Neural cell (in vitro differentiated cells): ENCODE results near the gene SLC15A5. TPM values are rescaled to one million over a fixed set of nuclear protein-coding genes. Genes with fewer than 3 reads are reported as not detected.

Source experiments
- H2AFZ ChIP-seq: fragments of 200-600, 300-800 bp; sonication (generic), shearing (Covaris generic); 2 replicates; pipeline ENCODE4 v1.6.0; 2014; ENCODE audit warnings: low read depth, mild to moderate bottlenecking, antibody characterized with exemption, low read length, moderate library complexity
- H3F3A ChIP-seq: fragments of 200-600 bp; shearing (Covaris generic); 2 replicates; pipeline ENCODE4 v1.6.1; 2016; ENCODE audit warnings: mild to moderate bottlenecking, moderate library complexity, mixed read lengths, antibody characterized with exemption, low read length; ENCODE audit not compliant: insufficient read depth, poor library complexity, severe bottlenecking
- H3K27ac ChIP-seq: fragments of 200-600, 300-800 bp; sonication (generic), shearing (Covaris generic); 2 replicates; pipeline ENCODE4 v1.5.1; 2014; ENCODE audit warnings: mild to moderate bottlenecking, low read length, moderate library complexity
- H3K27me3 ChIP-seq: fragments of 300-800, 200-600 bp; sonication (generic), shearing (Covaris generic); 2 replicates; pipeline ENCODE4 v1.6.0; 2014; ENCODE audit warnings: mild to moderate bottlenecking, low read depth, low read length, moderate library complexity; ENCODE audit not compliant: insufficient read depth
- H3K36me3 ChIP-seq: fragments of 300-800, 200-600 bp; sonication (generic), shearing (Covaris generic); 2 replicates; pipeline ENCODE4 v1.5.1; 2014; ENCODE audit warnings: mild to moderate bottlenecking, antibody characterized with exemption, low read length, moderate library complexity; ENCODE audit not compliant: insufficient read depth
- H3K4me2 ChIP-seq: fragments of 300-800, 200-600 bp; sonication (generic), shearing (Covaris generic); 2 replicates; pipeline ENCODE4 v1.6.0; 2014; ENCODE audit warnings: mild to moderate bottlenecking, low read length
- H3K4me3 ChIP-seq: fragments of 300-800, 200-600 bp; sonication (generic), shearing (Covaris generic); 2 replicates; pipeline ENCODE4 v1.5.1; 2014; ENCODE audit warnings: mild to moderate bottlenecking, low read length, moderate library complexity
- H3K79me2 ChIP-seq: fragments of 200-600 bp; shearing (Covaris generic); replicated peaks from 2 replicates; pipeline ENCODE4 v1.6.0; 2014; ENCODE audit warnings: mild to moderate bottlenecking, low read length, moderate library complexity; ENCODE audit not compliant: insufficient read depth
- H3K9ac ChIP-seq: fragments of 300-800, 200-600 bp; sonication (generic), shearing (Covaris generic); 2 replicates; pipeline ENCODE4 v1.6.1; 2016; ENCODE audit warnings: mild to moderate bottlenecking, low read length, mixed read lengths
- H3K9me2 ChIP-seq: fragments of 200-600 bp; shearing (Covaris generic); 2 replicates; pipeline ENCODE4 v1.6.1; 2016; ENCODE audit warnings: mild to moderate bottlenecking, low read length, mixed read lengths; ENCODE audit not compliant: insufficient read depth
- H3K9me3 ChIP-seq: fragments of 200-600, 300-800 bp; sonication (generic), shearing (Covaris generic); 2 replicates; pipeline ENCODE4 v1.6.1; 2016; ENCODE audit warnings: mild to moderate bottlenecking, mixed run types, low read length, moderate library complexity, mixed read lengths
- H4K20me1 ChIP-seq: fragments of 200-600 bp; shearing (Covaris generic); 2 replicates; pipeline ENCODE4 v1.6.1; 2016; ENCODE audit warnings: mild to moderate bottlenecking, mixed run types; ENCODE audit not compliant: insufficient read depth
- CTCF ChIP-seq: fragments of 450-650 bp; IDR thresholded peaks from 2 replicates; pipeline ENCODE4 v1.5.1; 2014; ENCODE audit warnings: antibody characterized with exemption, mild to moderate bottlenecking, moderate library complexity; ENCODE audit not compliant: poor library complexity, severe bottlenecking
- EP300 ChIP-seq: fragments of 450-650 bp; conservative IDR thresholded peaks from 2 replicates; pipeline ENCODE4 v1.6.1; 2014; ENCODE audit warnings: antibody characterized with exemption, mild to moderate bottlenecking, moderate library complexity; ENCODE audit not compliant: poor library complexity, severe bottlenecking
- EZH2 ChIP-seq: fragments of 200-600, 300-800 bp; shearing (Covaris generic), sonication (generic); IDR thresholded peaks from 2 replicates; pipeline ENCODE4 v1.6.1; 2014; ENCODE audit warnings: antibody characterized with exemption, low read length, borderline replicate concordance, mild to moderate bottlenecking; ENCODE audit not compliant: insufficient read depth, poor library complexity, severe bottlenecking
- MXI1 ChIP-seq: fragments of 450-650 bp; conservative IDR thresholded peaks from 2 replicates; pipeline ENCODE4 v1.6.1; 2014; ENCODE audit warnings: antibody characterized with exemption, mild to moderate bottlenecking; ENCODE audit not compliant: poor library complexity, severe bottlenecking
- POLR2AphosphoS5 ChIP-seq: IDR thresholded peaks from 2 replicates; pipeline ENCODE4 v1.6.1; 2012
- RAD21 ChIP-seq: fragments of 450-650 bp; conservative IDR thresholded peaks from 2 replicates; pipeline ENCODE4 v1.6.1; 2014; ENCODE audit warnings: antibody characterized with exemption, mild to moderate bottlenecking, moderate library complexity
- SMC3 ChIP-seq: fragments of 450-650 bp; conservative IDR thresholded peaks from 2 replicates; pipeline ENCODE4 v1.6.1; 2014; ENCODE audit warnings: antibody characterized with exemption, mild to moderate bottlenecking, moderate library complexity; ENCODE audit not compliant: poor library complexity
- TAF1 ChIP-seq: IDR thresholded peaks from 2 replicates; pipeline ENCODE4 v1.6.1; 2012; ENCODE audit warnings: low read depth
- polyA plus RNA-seq: library from polyadenylated mRNA; depleted of rRNA; stranded (reverse); fragments of >200 nt; gene quantifications from 2 replicates; pipeline ENCODE4 v1.2.3, GENCODE V29; 2014
- TF ChIP-seq, protein P1 (sequence below): IDR thresholded peaks from 2 replicates; pipeline ENCODE4 v1.6.1; 2012; ENCODE audit warnings: borderline replicate concordance

Gene SLC15A5
- polyA plus RNA-seq, 1 donor from 2014 or later, result not detected

DNA sequence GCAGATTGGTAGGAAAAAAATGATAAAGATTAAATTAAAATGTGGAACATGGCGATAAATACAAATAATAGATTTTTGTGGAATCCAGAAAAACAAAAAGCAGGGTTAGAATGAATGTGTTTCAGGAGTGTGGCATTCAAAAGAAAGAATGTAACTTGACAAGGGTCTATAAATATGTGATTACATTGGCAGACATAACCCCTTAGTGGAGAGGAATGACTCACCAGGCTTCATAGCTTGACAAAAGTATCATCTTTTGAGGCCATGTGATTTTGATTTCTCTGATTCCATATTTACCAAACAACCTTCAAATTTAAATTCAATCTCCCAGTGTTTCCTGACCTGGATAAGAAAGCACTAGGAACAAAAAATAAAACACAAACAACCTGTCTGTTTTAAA is 45.5 kb upstream of the SLC15A5 start:
- no peaks in the 10 kb centered on the region for H3K27me3 ChIP-seq
- no peaks in the 10 kb centered on the region for H3K9me3 ChIP-seq
- no peaks in the 10 kb centered on the region for H4K20me1 ChIP-seq

GRCh38 chr12:16310934-16311333 is 33.4 kb upstream of the SLC15A5 start:
- no peaks in the 10 kb centered on the region for H3F3A ChIP-seq
- TF ChIP-seq, protein P1, sequence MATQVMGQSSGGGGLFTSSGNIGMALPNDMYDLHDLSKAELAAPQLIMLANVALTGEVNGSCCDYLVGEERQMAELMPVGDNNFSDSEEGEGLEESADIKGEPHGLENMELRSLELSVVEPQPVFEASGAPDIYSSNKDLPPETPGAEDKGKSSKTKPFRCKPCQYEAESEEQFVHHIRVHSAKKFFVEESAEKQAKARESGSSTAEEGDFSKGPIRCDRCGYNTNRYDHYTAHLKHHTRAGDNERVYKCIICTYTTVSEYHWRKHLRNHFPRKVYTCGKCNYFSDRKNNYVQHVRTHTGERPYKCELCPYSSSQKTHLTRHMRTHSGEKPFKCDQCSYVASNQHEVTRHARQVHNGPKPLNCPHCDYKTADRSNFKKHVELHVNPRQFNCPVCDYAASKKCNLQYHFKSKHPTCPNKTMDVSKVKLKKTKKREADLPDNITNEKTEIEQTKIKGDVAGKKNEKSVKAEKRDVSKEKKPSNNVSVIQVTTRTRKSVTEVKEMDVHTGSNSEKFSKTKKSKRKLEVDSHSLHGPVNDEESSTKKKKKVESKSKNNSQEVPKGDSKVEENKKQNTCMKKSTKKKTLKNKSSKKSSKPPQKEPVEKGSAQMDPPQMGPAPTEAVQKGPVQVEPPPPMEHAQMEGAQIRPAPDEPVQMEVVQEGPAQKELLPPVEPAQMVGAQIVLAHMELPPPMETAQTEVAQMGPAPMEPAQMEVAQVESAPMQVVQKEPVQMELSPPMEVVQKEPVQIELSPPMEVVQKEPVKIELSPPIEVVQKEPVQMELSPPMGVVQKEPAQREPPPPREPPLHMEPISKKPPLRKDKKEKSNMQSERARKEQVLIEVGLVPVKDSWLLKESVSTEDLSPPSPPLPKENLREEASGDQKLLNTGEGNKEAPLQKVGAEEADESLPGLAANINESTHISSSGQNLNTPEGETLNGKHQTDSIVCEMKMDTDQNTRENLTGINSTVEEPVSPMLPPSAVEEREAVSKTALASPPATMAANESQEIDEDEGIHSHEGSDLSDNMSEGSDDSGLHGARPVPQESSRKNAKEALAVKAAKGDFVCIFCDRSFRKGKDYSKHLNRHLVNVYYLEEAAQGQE, result no peak
- TF ChIP-seq EZH2 (no peak), SMC3 (no peak), POLR2AphosphoS5 (no peak), CTCF (no peak), MXI1 (no peak), TAF1 (no peak), RAD21 (no peak), EP300 (no peak)
- no peak overlapping the region for H3K4me3 ChIP-seq
- H3K27ac ChIP-seq, result no peak overlapping the region
- no peak overlapping the region for H2AFZ ChIP-seq
- H3K27me3 ChIP-seq, result no peaks in the 10 kb centered on the region
- no peaks in the 10 kb centered on the region for H3K79me2 ChIP-seq
- no peaks in the 10 kb centered on the region for H3K9me2 ChIP-seq
- no peaks in the 10 kb centered on the region for H3K36me3 ChIP-seq
- H3K9me3 ChIP-seq, result no peaks in the 10 kb centered on the region
- H3K4me2 ChIP-seq, result no peak overlapping the region
- H3K9ac ChIP-seq, result no peak overlapping the region
- no peaks in the 10 kb centered on the region for H4K20me1 ChIP-seq

More for the DNA sequence above, 45.5 kb upstream of the SLC15A5 start:
- Histone ChIP-seq H3K27ac (no peak overlapping the region), H3K4me2 (no peak overlapping the region), H3F3A (no peaks in the 10 kb centered on the region), H3K4me3 (no peak overlapping the region), H3K9me2 (no peaks in the 10 kb centered on the region), H3K36me3 (no peaks in the 10 kb centered on the region), H2AFZ (no peak overlapping the region), H3K79me2 (no peaks in the 10 kb centered on the region), H3K9ac (no peak overlapping the region)
- TF ChIP-seq CTCF (no peak), MXI1 (no peak), EZH2 (no peak), EP300 (no peak), SMC3 (no peak), RAD21 (no peak), TAF1 (no peak), POLR2AphosphoS5 (no peak)
- TF ChIP-seq, protein P1, result no peak
